ENCODE data around the gene CNOT3. TPM values are rescaled to one million over a fixed set of nuclear protein-coding genes. Genes with fewer than 3 reads are reported as not detected.

CNOT3 gene
- total and polyA plus RNA-seq, 3 donors from 2014 or later = 79.3 to 94.3 (median 79.9) TPM

GRCh38 chr19:54203151-54203611 lies 65.6 kb downstream of the CNOT3 start:
- H3K27ac ChIP-seq = peak overlapping the region in 1 of 2 donors; percentile 25
- H3K27me3 ChIP-seq = no peaks in the 10 kb centered on the region
- H3K36me3 ChIP-seq (ENCODE audit: low read depth, missing control alignments) = no peaks in the 10 kb centered on the region
- no peak for DNase-seq
- intact Hi-C loops (cut with DNase I; ENCODE audit: low total_unique reads) = no loop called here
- H3K9me3 ChIP-seq = no peaks in the 10 kb centered on the region
- H3K4me3 ChIP-seq = no peak overlapping the region
- 64 to 71% methylated on average over 9 of the region's 9 CpGs for WGBS, 2 donors
- TF ChIP-seq POLR2A (IDR thresholded peaks at IDR 0.05) (no peak), CTCF (IDR thresholded peaks at IDR 0.05) (no peak)
- H3K4me1 ChIP-seq = peaks cover 53% of the 10 kb centered on the region

GRCh38 chr19:54204767-54205468 lies 67.4 kb downstream of the CNOT3 start:
- intact Hi-C loops (cut with DNase I; ENCODE audit: low total_unique reads) = no loop called here
- Histone ChIP-seq H3K36me3 (ENCODE audit: low read depth, missing control alignments) (no peaks in the 10 kb centered on the region), H3K27ac (peak overlapping the region in 1 of 2 donors; percentile 7), H3K4me3 (no peak overlapping the region), H3K4me1 (peaks cover 70% of the 10 kb centered on the region), H3K9me3 (no peaks in the 10 kb centered on the region), H3K27me3 (no peaks in the 10 kb centered on the region)
- TF ChIP-seq CTCF (IDR thresholded peaks at IDR 0.05) = no peak
- TF ChIP-seq POLR2A (IDR thresholded peaks at IDR 0.05) = no peak
- 84 to 85% methylated on average over 4 of the region's 4 CpGs for WGBS, 2 donors
- no peak for DNase-seq

Other genes with a start within 250 kb of the CNOT3 start
- under 1 TPM; 0.39 to 0.81 TPM for gene CACNG7, start 228.5 kb upstream of the CNOT3 start, total RNA-seq
- gene CACNG7, start 228.5 kb upstream of the CNOT3 start, polyA plus RNA-seq (ENCODE audit: insufficient read depth, low read depth, low replicate concordance) = 0.53 TPM
- gene CACNG8, start 174.8 kb upstream of the CNOT3 start, total RNA-seq = under 1 TPM; 0.62 to 0.94 TPM
- 0.36 TPM for gene CACNG8, start 174.8 kb upstream of the CNOT3 start, polyA plus RNA-seq (ENCODE audit: insufficient read depth, low read depth, low replicate concordance)
- gene CACNG6, start 146.1 kb upstream of the CNOT3 start, total RNA-seq = 1 to 10 TPM; 5.3 to 5.5 TPM
- gene CACNG6, start 146.1 kb upstream of the CNOT3 start, polyA plus RNA-seq (ENCODE audit: insufficient read depth, low read depth, low replicate concordance) = 2.1 TPM
- not detected for gene VSTM1, start 73.9 kb upstream of the CNOT3 start, total RNA-seq
- 1.4 TPM for gene VSTM1, start 73.9 kb upstream of the CNOT3 start, polyA plus RNA-seq (ENCODE audit: insufficient read depth, low read depth, low replicate concordance)
- gene TARM1, start 56.4 kb upstream of the CNOT3 start, total RNA-seq = under 1 TPM in 1 of 2 donors, not detected in 1; 0.37 TPM
- gene TARM1, start 56.4 kb upstream of the CNOT3 start, polyA plus RNA-seq (ENCODE audit: insufficient read depth, low read depth, low replicate concordance) = not detected
- gene OSCAR, start 37.0 kb upstream of the CNOT3 start, total RNA-seq = 1 to 10 TPM; 1.2 to 1.7 TPM
- 1.7 TPM for gene OSCAR, start 37.0 kb upstream of the CNOT3 start, polyA plus RNA-seq (ENCODE audit: insufficient read depth, low read depth, low replicate concordance)
- 10 to 100 TPM; 40.0 to 55.6 TPM for gene NDUFA3, start 34.9 kb upstream of the CNOT3 start, total RNA-seq
- gene NDUFA3, start 34.9 kb upstream of the CNOT3 start, polyA plus RNA-seq (ENCODE audit: insufficient read depth, low read depth, low replicate concordance) = 251 TPM
- gene TFPT, start 22.1 kb upstream of the CNOT3 start, total RNA-seq = 10 to 100 TPM; 11.2 to 12.9 TPM
- 16.0 TPM for gene TFPT, start 22.1 kb upstream of the CNOT3 start, polyA plus RNA-seq (ENCODE audit: insufficient read depth, low read depth, low replicate concordance)
- 10 to 100 TPM; 60.1 to 66.6 TPM for gene PRPF31, start 22.0 kb upstream of the CNOT3 start, total RNA-seq
- gene PRPF31, start 22.0 kb upstream of the CNOT3 start, polyA plus RNA-seq (ENCODE audit: insufficient read depth, low read depth, low replicate concordance) = 56.4 TPM
- 10 to 100 TPM; 10.2 to 12.8 TPM for gene LENG1, start 22.0 kb downstream of the CNOT3 start, total RNA-seq
- gene LENG1, start 22.0 kb downstream of the CNOT3 start, polyA plus RNA-seq (ENCODE audit: insufficient read depth, low read depth, low replicate concordance) = 20.6 TPM
- gene TMC4, start 35.4 kb downstream of the CNOT3 start, total RNA-seq = under 1 TPM; 0.31 to 0.43 TPM
- gene TMC4, start 35.4 kb downstream of the CNOT3 start, polyA plus RNA-seq (ENCODE audit: insufficient read depth, low read depth, low replicate concordance) = 4.1 TPM
- gene MBOAT7, start 51.8 kb downstream of the CNOT3 start, total RNA-seq = 100 to 1,000 TPM; 479 to 482 TPM
- 218 TPM for gene MBOAT7, start 51.8 kb downstream of the CNOT3 start, polyA plus RNA-seq (ENCODE audit: insufficient read depth, low read depth, low replicate concordance)
- 100 to 1,000 TPM; 162 to 177 TPM for gene TSEN34, start 53.5 kb downstream of the CNOT3 start, total RNA-seq
- gene TSEN34, start 53.5 kb downstream of the CNOT3 start, polyA plus RNA-seq (ENCODE audit: insufficient read depth, low read depth, low replicate concordance) = 73.1 TPM
- 1,000 to 10,000 TPM in 1 of 2 donors, 100 to 1,000 TPM in 1; 648 to 1,251 TPM for gene RPS9, start 63.1 kb downstream of the CNOT3 start, total RNA-seq
- 969 TPM for gene RPS9, start 63.1 kb downstream of the CNOT3 start, polyA plus RNA-seq (ENCODE audit: insufficient read depth, low read depth, low replicate concordance)
- gene LILRB3, start 85.2 kb downstream of the CNOT3 start, total RNA-seq = 10 to 100 TPM in 1 of 2 donors, 1 to 10 TPM in 1; 3.6 to 11.0 TPM
- 4.9 TPM for gene LILRB3, start 85.2 kb downstream of the CNOT3 start, polyA plus RNA-seq (ENCODE audit: insufficient read depth, low read depth, low replicate concordance)
- gene LILRA6, start 105.0 kb downstream of the CNOT3 start, total RNA-seq = 1 to 10 TPM in 1 of 2 donors, under 1 TPM in 1; 0.37 to 1.5 TPM
- gene LILRA6, start 105.0 kb downstream of the CNOT3 start, polyA plus RNA-seq (ENCODE audit: insufficient read depth, low read depth, low replicate concordance) = 2.7 TPM
- 1 to 10 TPM; 1.9 to 4.4 TPM for gene LILRB5, start 119.5 kb downstream of the CNOT3 start, total RNA-seq
- 8.7 TPM for gene LILRB5, start 119.5 kb downstream of the CNOT3 start, polyA plus RNA-seq (ENCODE audit: insufficient read depth, low read depth, low replicate concordance)
- under 1 TPM; 0.71 to 0.99 TPM for gene LILRB2, start 143.3 kb downstream of the CNOT3 start, total RNA-seq
- 3.0 TPM for gene LILRB2, start 143.3 kb downstream of the CNOT3 start, polyA plus RNA-seq (ENCODE audit: insufficient read depth, low read depth, low replicate concordance)
- gene LILRA5, start 175.4 kb downstream of the CNOT3 start, total RNA-seq = 1 to 10 TPM; 1.1 to 1.2 TPM
- gene LILRA5, start 175.4 kb downstream of the CNOT3 start, polyA plus RNA-seq (ENCODE audit: insufficient read depth, low read depth, low replicate concordance) = 1.4 TPM
- under 1 TPM in 1 of 2 donors, not detected in 1; 0.81 TPM for gene LILRA4, start 201.4 kb downstream of the CNOT3 start, total RNA-seq
- 0.50 TPM for gene LILRA4, start 201.4 kb downstream of the CNOT3 start, polyA plus RNA-seq (ENCODE audit: insufficient read depth, low read depth, low replicate concordance)
- gene LAIR1, start 227.2 kb downstream of the CNOT3 start, total RNA-seq = 1 to 10 TPM; 6.4 to 7.1 TPM
- gene LAIR1, start 227.2 kb downstream of the CNOT3 start, polyA plus RNA-seq (ENCODE audit: insufficient read depth, low read depth, low replicate concordance) = 13.4 TPM